K562 (cell line): Measurements from ENCODE around the gene DEFB131A. TPM values are rescaled to one million over a fixed set of nuclear protein-coding genes. Genes with fewer than 3 reads are reported as not detected.

ENCODE experiments used
- ATAC-seq: fragments of 200-7000 bp; cut with Tn5 transposase; 3 replicates; pipeline ENCODE4 v1.9.1; 2020; ENCODE audit warnings: moderate library complexity
- BruUV-seq: library from RNA; stranded (reverse); fragments of 400-500 nt; replicated peaks from 2 replicates; lab custom pipeline; 2021; lab: Mats Ljungman, UMichigan
- CTCF ChIA-PET: fragments of 300-600 bp; formaldehyde crosslinking; extraction: SDS; loops from one replicate; lab custom pipeline; 2021; ENCODE audit warnings: low intra/inter-chr PET ratio; lab: Yijun Ruan, JAX
- POLR2A ChIA-PET: fragments of 300-600, 350-650 bp; sonication (Branson Sonifier 250); formaldehyde crosslinking; extraction: SDS; loops from one replicate; lab custom pipeline; 2021; ENCODE audit warnings: antibody characterized with exemption, inconsistent platforms; lab: Yijun Ruan, JAX
- DNase-seq, 4 experiments: peaks; one replicate each; pipeline versions ENCODE4 v3.0.0 to v3.0.0-alpha.2; 2011 to 2018; ENCODE audit warnings: low spot score in 3 of 4, mixed read lengths in 3 of 4; ENCODE audit errors: extremely low read depth in 1 of 4
- FAIRE-seq: peaks from 2 replicates; lab custom pipeline; 2011; peaks lifted over from hg19 to GRCh38; lab: Jason Lieb, UNC
- H2AFZ ChIP-seq: 2 replicates; pipeline ENCODE4 v1.6.0; 2011; ENCODE audit warnings: low read depth, low read length, control low read depth, inconsistent platforms
- H3K27ac ChIP-seq: fragments of 200-600 bp; 3 replicates; pipeline ENCODE4 v1.8.0; 2011; ENCODE audit warnings: low read depth, mild to moderate bottlenecking, control low read depth, inconsistent platforms, low read length, moderate library complexity, mixed read lengths; ENCODE audit errors: extremely low read depth
- H3K27me3 ChIP-seq, 2 experiments: fragments of 300-600 bp in 1 of 2; 2 replicates in 1 of 2; 3 replicates in 1 of 2; pipeline versions ENCODE4 v1.6.0 to v1.8.0; 2011; ENCODE audit warnings: inconsistent platforms in 2 of 2, low read length in 2 of 2, mild to moderate bottlenecking in 1 of 2, mixed read lengths in 1 of 2, moderate library complexity in 1 of 2; ENCODE audit not compliant: control insufficient read depth in 2 of 2, insufficient read depth in 2 of 2
- H3K36me3 ChIP-seq: fragments of 300-600 bp; 3 replicates; pipeline ENCODE4 v1.8.0; 2011; ENCODE audit warnings: mild to moderate bottlenecking, low read length, inconsistent platforms; ENCODE audit not compliant: control insufficient read depth, insufficient read depth
- H3K4me1 ChIP-seq, 2 experiments: fragments of 200-600 bp in 1 of 2; replicated peaks in 1 of 2; 2 replicates in 1 of 2; 3 replicates in 1 of 2; pipeline versions ENCODE4 v1.5.1 to v1.8.0; 2011; ENCODE audit warnings: inconsistent platforms in 2 of 2, low read length in 2 of 2, mild to moderate bottlenecking in 1 of 2, mixed read lengths in 1 of 2, moderate library complexity in 1 of 2; ENCODE audit not compliant: control insufficient read depth in 2 of 2, insufficient read depth in 2 of 2
- H3K4me2 ChIP-seq: 2 replicates; pipeline ENCODE4 v1.6.1; 2011; ENCODE audit warnings: low read length, control low read depth, inconsistent platforms, mixed read lengths; ENCODE audit not compliant: insufficient read depth
- H3K4me3 ChIP-seq: fragments of 200-600 bp; sonication (generic), shearing (Covaris generic); 2 replicates; pipeline ENCODE4 v1.5.1; 2016; ENCODE audit warnings: control low read depth, inconsistent platforms
- H3K79me2 ChIP-seq: fragments of 200-600 bp; 3 replicates; pipeline ENCODE4 v1.8.0; 2011; ENCODE audit warnings: low read length, inconsistent platforms; ENCODE audit not compliant: control insufficient read depth, insufficient read depth
- H3K9ac ChIP-seq, 2 experiments: 2 replicates each; pipeline versions ENCODE4 v1.6.0 to v1.6.1; 2011; ENCODE audit warnings: low read depth in 2 of 2, low read length in 2 of 2, control low read depth in 1 of 2, inconsistent platforms in 1 of 2, mild to moderate bottlenecking in 1 of 2, mixed read lengths in 1 of 2; ENCODE audit not compliant: insufficient read depth in 1 of 2
- H3K9me1 ChIP-seq: one replicate; pipeline ENCODE4 v1.6.0; 2011; ENCODE audit warnings: inconsistent platforms, mild to moderate bottlenecking, low read length, moderate library complexity; ENCODE audit not compliant: control insufficient read depth, insufficient read depth
- H3K9me3 ChIP-seq: replicated peaks from 2 replicates; pipeline ENCODE4 v1.5.1; 2011; ENCODE audit warnings: low read depth, low read length, inconsistent platforms; ENCODE audit not compliant: control insufficient read depth, insufficient read depth
- H4K20me1 ChIP-seq: replicated peaks from 2 replicates; pipeline ENCODE4 v1.6.1; 2011; ENCODE audit warnings: low read length, inconsistent platforms, mixed read lengths; ENCODE audit not compliant: control insufficient read depth, insufficient read depth
- CHAMP1 ChIP-seq: fragments of 450-650 bp; IDR thresholded peaks from 2 replicates; pipeline ENCODE4 v1.6.1; 2016; ENCODE audit warnings: mild to moderate bottlenecking
- ETV1 ChIP-seq: fragments of 450-650 bp; conservative IDR thresholded peaks from 2 replicates; pipeline ENCODE4 v1.6.1; 2016; ENCODE audit warnings: missing genetic modification characterization, control low read depth, low read depth, missing compliant biosample characterization
- EWSR1 ChIP-seq: fragments of 450-650 bp; IDR thresholded peaks from 2 replicates; pipeline ENCODE4 v1.6.1; 2018; ENCODE audit warnings: borderline replicate concordance, mild to moderate bottlenecking, low read depth, moderate library complexity; ENCODE audit not compliant: partially characterized antibody
- KAT2B ChIP-seq: IDR thresholded peaks from one replicate; pipeline ENCODE4 v1.6.1; 2012; ENCODE audit warnings: low read depth, mild to moderate bottlenecking, control low read depth, inconsistent platforms, low read length, moderate library complexity
- NFE2L1 ChIP-seq: fragments of 450-650 bp; IDR thresholded peaks from 2 replicates; pipeline ENCODE4 v1.6.1; 2016; ENCODE audit warnings: missing genetic modification characterization, low read depth, mild to moderate bottlenecking, missing compliant biosample characterization, moderate library complexity, borderline replicate concordance
- TARDBP ChIP-seq: fragments of 450-650 bp; IDR thresholded peaks from 2 replicates; pipeline ENCODE4 v1.6.1; 2016
- TCF7L2 ChIP-seq: fragments of 150-350 bp; IDR thresholded peaks from 2 replicates; pipeline ENCODE4 v1.6.1; 2016; ENCODE audit warnings: low read depth, mild to moderate bottlenecking, low read length, moderate library complexity
- ZNF146 ChIP-seq: IDR thresholded peaks from one replicate; pipeline ENCODE4 v1.6.1; 2018; ENCODE audit warnings: missing compliant biosample characterization; ENCODE audit not compliant: unreplicated experiment
- ZNF445 ChIP-seq: fragments of 250-450 bp; sonication (Bioruptor Pico); IDR thresholded peaks from 2 replicates; pipeline ENCODE4 v1.4.0; 2020; ENCODE audit warnings: low read depth, mild to moderate bottlenecking, moderate library complexity
- ZNF583 ChIP-seq: fragments of 250-450 bp; sonication (Bioruptor Pico); IDR thresholded peaks from 2 replicates; pipeline ENCODE4 v1.4.0; 2020
- WGBS: fragments of 100-300 bp; shearing (Covaris generic); methylation state at CpG from one replicate; pipeline ENCODE4 v1.1.6; 2016; ENCODE audit warnings: low coverage, mixed read lengths; ENCODE audit not compliant: insufficient coverage; ENCODE audit errors: missing lambda C conversion rate; 5-methylcytosine and 5-hydroxymethylcytosine counted together
- in situ Hi-C: fragments of 300-500 bp; cut with MboI; formaldehyde crosslinking; loops from 4 replicates; pipeline ENCODE4 v1.15.0; 2018; ENCODE audit warnings: inconsistent platforms, mixed read lengths
- intact Hi-C: fragments of 100-400 bp; cut with micrococcal nuclease; formaldehyde crosslinking; loops from 2 replicates; pipeline ENCODE4 v1.14.2; 2022
- polyA plus RNA-seq, 8 experiments: library from polyadenylated mRNA; depleted of rRNA in 4 of 8; stranded (reverse) in 5 of 8; unstranded in 3 of 8; fragments of >200 nt; fragmentation: Nextera tagmentation in 2 of 8; fragmentation: Illumina TruSeq in 1 of 8; extraction: Ambion mirVana in 2 of 8; extraction: Trizol in 1 of 8; gene quantifications; 2 replicates each; pipeline versions ENCODE4 v1.2.1 to v1.2.3, GENCODE V29; 2011 to 2014; ENCODE audit warnings: inconsistent platforms in 1 of 8, missing spikeins in 1 of 8
- total RNA-seq, 7 experiments: library from RNA; depleted of rRNA in 6 of 7; stranded (reverse); fragments of >200 nt in 6 of 7; fragmentation: Illumina TruSeq in 2 of 7; extraction: Trizol in 2 of 7; gene quantifications; 2 replicates each; pipeline versions ENCODE4 v1.2.1 to v1.2.3, GENCODE V29; 2011 to 2021; ENCODE audit warnings: low replicate concordance in 1 of 7
- TF ChIP-seq, protein P1 (sequence below): fragments of 250-450 bp; sonication (Bioruptor Pico); IDR thresholded peaks from 2 replicates; pipeline ENCODE4 v1.9.0; 2021; ENCODE audit warnings: mild to moderate bottlenecking, inconsistent platforms
- TF ChIP-seq, protein P2 (sequence below): fragments of 450-650 bp; formaldehyde crosslinking; IDR thresholded peaks from 2 replicates; pipeline ENCODE4 v1.4.0; 2020; ENCODE audit warnings: mild to moderate bottlenecking, moderate library complexity

The DEFB131A gene
- total and polyA plus RNA-seq, 9 of the 15 experiments (the other 6 are each of a cell fraction or from before 2014, with no cell fraction given), result not detected

DNA sequence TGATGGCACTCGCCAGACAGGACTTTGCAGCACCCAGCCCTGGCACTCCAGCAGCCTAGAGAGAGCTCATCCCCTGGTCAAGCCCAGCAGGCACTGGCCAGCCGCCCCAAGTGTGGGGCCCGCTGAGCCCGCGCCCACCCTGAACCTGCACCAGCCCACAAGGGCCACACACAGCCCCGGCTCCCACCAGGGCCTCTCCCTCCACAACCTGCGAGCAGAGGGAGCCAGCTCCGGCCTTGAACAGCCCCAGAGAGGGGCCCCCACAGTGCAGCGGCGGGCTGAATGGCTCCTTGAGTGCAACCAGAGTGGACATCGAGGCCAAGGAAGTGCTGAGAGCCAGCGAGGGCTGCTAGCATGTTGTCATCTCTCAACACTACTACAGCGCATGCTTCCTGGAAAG is 34.4 kb upstream of the DEFB131A start:
- no peak for ATAC-seq
- Histone ChIP-seq H3K27me3 (no peaks in the 10 kb centered on the region), H3K4me2 (no peak overlapping the region), H4K20me1 (no peaks in the 10 kb centered on the region), H3K4me3 (no peak overlapping the region), H3K79me2 (no peaks in the 10 kb centered on the region), H2AFZ (no peak overlapping the region), H3K4me1 (no peaks in the 10 kb centered on the region), H3K9me3 (no peaks in the 10 kb centered on the region), H3K9me1 (no peaks in the 10 kb centered on the region), H3K27ac (no peak overlapping the region), H3K36me3 (no peaks in the 10 kb centered on the region), H3K9ac (no peak overlapping the region)
- no peak for FAIRE-seq
- intact Hi-C loops, result no loop called here
- WGBS, result 10% methylated on average over 9 of the region's 13 CpGs
- no TSS peak for BruUV-seq
- TF ChIP-seq CHAMP1, result no peak
- no peak for TF ChIP-seq EWSR1
- no peak for TF ChIP-seq ZNF445 (CRISPR knock-in tag)
- TF ChIP-seq KAT2B, result no peak
- TF ChIP-seq, protein P1, sequence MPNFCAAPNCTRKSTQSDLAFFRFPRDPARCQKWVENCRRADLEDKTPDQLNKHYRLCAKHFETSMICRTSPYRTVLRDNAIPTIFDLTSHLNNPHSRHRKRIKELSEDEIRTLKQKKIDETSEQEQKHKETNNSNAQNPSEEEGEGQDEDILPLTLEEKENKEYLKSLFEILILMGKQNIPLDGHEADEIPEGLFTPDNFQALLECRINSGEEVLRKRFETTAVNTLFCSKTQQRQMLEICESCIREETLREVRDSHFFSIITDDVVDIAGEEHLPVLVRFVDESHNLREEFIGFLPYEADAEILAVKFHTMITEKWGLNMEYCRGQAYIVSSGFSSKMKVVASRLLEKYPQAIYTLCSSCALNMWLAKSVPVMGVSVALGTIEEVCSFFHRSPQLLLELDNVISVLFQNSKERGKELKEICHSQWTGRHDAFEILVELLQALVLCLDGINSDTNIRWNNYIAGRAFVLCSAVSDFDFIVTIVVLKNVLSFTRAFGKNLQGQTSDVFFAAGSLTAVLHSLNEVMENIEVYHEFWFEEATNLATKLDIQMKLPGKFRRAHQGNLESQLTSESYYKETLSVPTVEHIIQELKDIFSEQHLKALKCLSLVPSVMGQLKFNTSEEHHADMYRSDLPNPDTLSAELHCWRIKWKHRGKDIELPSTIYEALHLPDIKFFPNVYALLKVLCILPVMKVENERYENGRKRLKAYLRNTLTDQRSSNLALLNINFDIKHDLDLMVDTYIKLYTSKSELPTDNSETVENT (CRISPR knock-in tag), result no peak
- TF ChIP-seq ZNF146 (CRISPR knock-in tag), result no peak
- TF ChIP-seq ZNF583 (CRISPR knock-in tag), result no peak
- TF ChIP-seq NFE2L1 (tag), result no peak
- no peak for TF ChIP-seq ETV1 (tag)
- no peak for TF ChIP-seq TARDBP
- no peak for TF ChIP-seq TCF7L2
- TF ChIP-seq, protein P2, sequence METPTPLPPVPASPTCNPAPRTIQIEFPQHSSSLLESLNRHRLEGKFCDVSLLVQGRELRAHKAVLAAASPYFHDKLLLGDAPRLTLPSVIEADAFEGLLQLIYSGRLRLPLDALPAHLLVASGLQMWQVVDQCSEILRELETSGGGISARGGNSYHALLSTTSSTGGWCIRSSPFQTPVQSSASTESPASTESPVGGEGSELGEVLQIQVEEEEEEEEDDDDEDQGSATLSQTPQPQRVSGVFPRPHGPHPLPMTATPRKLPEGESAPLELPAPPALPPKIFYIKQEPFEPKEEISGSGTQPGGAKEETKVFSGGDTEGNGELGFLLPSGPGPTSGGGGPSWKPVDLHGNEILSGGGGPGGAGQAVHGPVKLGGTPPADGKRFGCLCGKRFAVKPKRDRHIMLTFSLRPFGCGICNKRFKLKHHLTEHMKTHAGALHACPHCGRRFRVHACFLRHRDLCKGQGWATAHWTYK (CRISPR knock-in tag), result no peak
- DNase-seq, result no peak
- POLR2A ChIA-PET, result no interaction called here
- CTCF ChIA-PET, result no interaction called here
- in situ Hi-C loops, result no loop called here
